Thyroid gland (tissue), 4 donors: ENCODE data around the gene KLK5. TPM values are rescaled to one million over a fixed set of nuclear protein-coding genes. Genes with fewer than 3 reads are reported as not detected.

Experiments used
- DNase-seq, 2 donors: peaks; one replicate each; pipeline ENCODE4 v3.0.0-alpha.2; 2019
- H3K27ac ChIP-seq, 3 donors: fragments of 200-600 bp; sonication (generic); 1 replicate in 2 of 3; 2 replicates in 1 of 3; pipeline ENCODE4 v1.5.1; 2016 to 2019; ENCODE audit warnings: mild to moderate bottlenecking in 1 of 3, moderate library complexity in 1 of 3
- H3K27me3 ChIP-seq: fragments of 200-600 bp; sonication (generic); one replicate; pipeline ENCODE4 v1.5.1; 2019
- H3K36me3 ChIP-seq, 2 donors: fragments of 200-600 bp; sonication (generic); one replicate each; pipeline ENCODE4 v1.5.1; 2016 to 2019
- H3K4me1 ChIP-seq, 2 donors: fragments of 200-600 bp; sonication (generic); one replicate each; pipeline ENCODE4 v1.5.1; 2017 to 2019
- H3K4me3 ChIP-seq, 3 donors: fragments of 200-600 bp; sonication (generic); replicated peaks in 1 of 3; 1 replicate in 2 of 3; 2 replicates in 1 of 3; pipeline ENCODE4 v1.5.1; 2016; ENCODE audit warnings: mild to moderate bottlenecking in 1 of 3
- H3K9me3 ChIP-seq: fragments of 200-600 bp; sonication (generic); one replicate; pipeline ENCODE4 v1.5.1; 2017
- POLR2A ChIP-seq, 2 donors: fragments of 450-650 bp; IDR thresholded peaks; one replicate each; pipeline ENCODE4 v1.6.1; 2017; ENCODE audit warnings: antibody characterized with exemption in 2 of 2, mild to moderate bottlenecking in 2 of 2, moderate library complexity in 1 of 2
- WGBS, 2 donors: methylation state at CpG; one replicate each; pipeline ENCODE4 v1.1.5; 2017; 5-methylcytosine and 5-hydroxymethylcytosine counted together
- intact Hi-C: fragments of 100-400 bp; cut with DNase I; formaldehyde crosslinking; loops from one replicate; pipeline ENCODE4 v1.15.1; 2023
- total RNA-seq, 4 donors: library from RNA; depleted of rRNA; stranded (reverse); fragments of >200 nt; gene quantifications; one replicate each; pipeline ENCODE4 v1.2.3, GENCODE V29; 2016
- TF ChIP-seq, protein P1 (sequence below), 6 experiments: fragments of 200-600 bp in 3 of 6; fragments of 450-650 bp in 3 of 6; sonication (generic) in 3 of 6; IDR thresholded peaks; one replicate each; pipeline ENCODE4 v1.5.1; 2016 to 2019; ENCODE audit warnings: antibody characterized with exemption in 6 of 6, mild to moderate bottlenecking in 2 of 6, inconsistent platforms in 1 of 6, moderate library complexity in 1 of 6

KLK5 gene
- total RNA-seq, 4 donors from 2014 or later, result 0.44 TPM; not detected in 3

DNA sequence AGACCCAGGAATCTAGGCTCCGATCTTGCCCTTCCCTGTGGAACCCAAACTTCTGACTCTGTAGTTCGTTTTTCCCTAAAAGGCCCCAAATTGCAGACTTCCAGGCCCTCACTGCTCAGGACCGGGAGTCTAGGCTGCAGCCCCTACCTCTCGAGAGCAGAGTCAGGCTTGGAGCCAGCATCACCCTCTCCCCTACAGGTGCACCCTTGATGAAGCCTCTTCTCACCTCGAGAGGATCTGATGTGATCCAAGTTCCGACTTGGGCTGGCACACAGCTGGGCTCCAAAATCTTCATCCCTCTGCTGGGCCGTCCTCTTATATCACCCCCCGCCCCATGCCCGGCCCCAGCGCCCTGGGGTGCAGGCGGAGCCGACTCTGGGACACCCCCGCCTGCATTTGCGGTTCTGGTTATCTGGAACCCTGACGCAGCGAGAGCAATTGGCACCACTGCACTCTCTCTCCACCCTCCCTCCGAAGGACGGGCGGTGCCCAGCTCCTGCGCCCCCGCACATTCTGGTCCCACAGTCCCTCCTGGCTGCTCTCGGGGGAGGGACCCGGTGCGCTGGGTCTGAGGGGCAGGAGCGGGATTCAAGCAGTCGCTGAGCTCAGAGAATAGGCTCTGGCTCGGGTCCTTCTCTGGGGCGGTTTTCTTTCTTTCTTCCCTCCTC is 30.9 kb upstream of the KLK5 start, which contains the start of gene KLK7:
Gene KLK7, minus strand, starts transcription at position 293 of the 668 bp plus-strand sequence. CDS start 1,518 bp downstream, outside the sequence.
- no peaks in the 10 kb centered on the region for H3K27me3 ChIP-seq
- intact Hi-C loops, result no loop called here
- DNase-seq, result no peak
- no peaks in the 10 kb centered on the region for H3K9me3 ChIP-seq
- 12 to 24% methylated on average over 16 to 28 of the region's 28 CpGs for WGBS, 2 donors
- H3K4me3 ChIP-seq, result no peak within 1 kb of the TSS
- H3K27ac ChIP-seq, result no peak within 1 kb of the TSS
- TF ChIP-seq POLR2A (IDR thresholded peaks at IDR 0.05), result no peak
- TF ChIP-seq, protein P1, sequence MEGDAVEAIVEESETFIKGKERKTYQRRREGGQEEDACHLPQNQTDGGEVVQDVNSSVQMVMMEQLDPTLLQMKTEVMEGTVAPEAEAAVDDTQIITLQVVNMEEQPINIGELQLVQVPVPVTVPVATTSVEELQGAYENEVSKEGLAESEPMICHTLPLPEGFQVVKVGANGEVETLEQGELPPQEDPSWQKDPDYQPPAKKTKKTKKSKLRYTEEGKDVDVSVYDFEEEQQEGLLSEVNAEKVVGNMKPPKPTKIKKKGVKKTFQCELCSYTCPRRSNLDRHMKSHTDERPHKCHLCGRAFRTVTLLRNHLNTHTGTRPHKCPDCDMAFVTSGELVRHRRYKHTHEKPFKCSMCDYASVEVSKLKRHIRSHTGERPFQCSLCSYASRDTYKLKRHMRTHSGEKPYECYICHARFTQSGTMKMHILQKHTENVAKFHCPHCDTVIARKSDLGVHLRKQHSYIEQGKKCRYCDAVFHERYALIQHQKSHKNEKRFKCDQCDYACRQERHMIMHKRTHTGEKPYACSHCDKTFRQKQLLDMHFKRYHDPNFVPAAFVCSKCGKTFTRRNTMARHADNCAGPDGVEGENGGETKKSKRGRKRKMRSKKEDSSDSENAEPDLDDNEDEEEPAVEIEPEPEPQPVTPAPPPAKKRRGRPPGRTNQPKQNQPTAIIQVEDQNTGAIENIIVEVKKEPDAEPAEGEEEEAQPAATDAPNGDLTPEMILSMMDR (IDR thresholded peaks at IDR 0.05), result no peak
- H3K36me3 ChIP-seq, result no peaks in the 10 kb centered on the region
- no peaks in the 10 kb centered on the region for H3K4me1 ChIP-seq

DNA sequence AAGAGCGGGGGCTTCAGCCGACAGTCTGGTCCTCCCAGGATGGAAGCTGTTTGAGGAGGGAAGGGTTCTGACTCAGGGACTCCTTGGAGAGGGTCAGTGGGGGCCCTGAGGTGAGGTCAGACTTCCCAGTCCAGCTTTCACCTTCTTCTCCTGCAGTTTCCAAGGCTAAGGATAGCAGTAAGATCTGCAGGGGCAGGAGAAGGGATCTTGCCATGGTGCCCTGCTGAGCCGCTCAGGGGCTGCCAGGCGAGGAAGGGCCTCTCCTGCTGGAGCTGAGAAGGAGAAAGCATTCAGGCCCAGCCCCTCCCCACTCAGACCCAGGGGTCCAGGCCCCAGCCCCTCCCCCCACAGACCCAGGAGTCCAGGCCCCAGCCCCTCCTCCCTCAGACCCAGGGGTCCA is 29.3 kb upstream of the KLK5 start:
- no peaks in the 10 kb centered on the region for H3K9me3 ChIP-seq
- no peaks in the 10 kb centered on the region for H3K27me3 ChIP-seq
- TF ChIP-seq, protein P1 (IDR thresholded peaks at IDR 0.05), result no peak
- TF ChIP-seq POLR2A (IDR thresholded peaks at IDR 0.05), result no peak
- H3K4me3 ChIP-seq, result no peak overlapping the region
- H3K4me1 ChIP-seq, result no peaks in the 10 kb centered on the region
- intact Hi-C loops, result no loop called here
- no peaks in the 10 kb centered on the region for H3K36me3 ChIP-seq
- 77 to 86% methylated on average over 4 of the region's 4 CpGs for WGBS, 2 donors
- no peak overlapping the region for H3K27ac ChIP-seq
- DNase-seq, result no peak

DNA sequence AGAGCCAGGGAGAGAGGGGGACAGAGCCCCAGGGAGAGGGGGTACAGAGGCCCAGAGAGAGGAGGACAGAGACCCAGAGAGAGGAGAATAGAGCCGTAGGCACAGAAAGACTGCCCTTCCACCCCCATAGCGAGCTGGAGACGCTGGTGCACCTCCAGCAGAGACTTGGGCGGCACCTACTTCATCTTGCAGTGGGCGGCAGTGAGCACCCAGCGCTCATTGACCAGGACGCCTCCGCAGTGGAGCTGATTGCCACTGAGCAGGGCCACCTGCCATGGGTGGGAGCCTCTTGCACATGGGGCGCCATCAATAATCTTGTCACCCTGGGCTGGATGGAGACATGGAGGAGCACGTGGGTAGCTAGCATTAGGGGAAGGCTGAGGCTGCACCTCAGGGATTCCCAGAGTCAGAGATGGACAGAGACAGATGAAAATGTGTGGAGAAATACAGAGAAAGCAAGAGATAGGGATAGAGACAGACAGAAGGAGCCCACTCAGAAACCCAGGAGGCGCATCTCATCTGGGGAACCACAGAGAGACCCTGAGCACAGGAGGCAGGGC is 28.8 kb upstream of the KLK5 start:
- TF ChIP-seq, protein P1 (IDR thresholded peaks at IDR 0.05), result no peak
- TF ChIP-seq POLR2A (IDR thresholded peaks at IDR 0.05), result no peak
- Histone ChIP-seq H3K9me3 (no peaks in the 10 kb centered on the region), H3K36me3 (no peaks in the 10 kb centered on the region), H3K27ac (no peak overlapping the region), H3K4me3 (no peak overlapping the region), H3K4me1 (no peaks in the 10 kb centered on the region), H3K27me3 (no peaks in the 10 kb centered on the region)
- no peak for DNase-seq
- intact Hi-C loops, result no loop called here
- 53 to 73% methylated on average over 10 to 11 of the region's 11 CpGs for WGBS, 2 donors

DNA sequence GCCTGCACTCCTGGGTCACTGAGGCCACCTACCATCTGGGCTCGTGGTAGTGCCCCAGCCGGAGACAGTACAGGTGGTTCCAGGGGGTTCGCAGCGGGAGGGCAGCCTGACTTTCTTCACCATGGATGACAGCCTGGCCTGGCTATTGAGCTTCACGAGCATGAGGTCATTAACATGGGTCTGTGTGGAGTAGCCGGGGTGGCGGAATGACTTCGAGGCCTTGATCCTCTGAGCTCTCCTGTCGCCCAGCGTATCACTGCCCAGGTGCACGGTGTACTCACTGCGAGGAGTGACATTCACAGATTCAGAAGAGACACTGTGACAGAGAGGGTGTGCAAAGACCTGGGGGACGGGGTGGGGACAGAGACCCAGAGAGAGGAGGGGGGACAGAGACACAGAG is 27.4 kb upstream of the KLK5 start:
- Histone ChIP-seq H3K9me3 (no peaks in the 10 kb centered on the region), H3K27ac (no peak overlapping the region), H3K4me3 (no peak overlapping the region), H3K36me3 (no peaks in the 10 kb centered on the region), H3K4me1 (no peaks in the 10 kb centered on the region), H3K27me3 (no peaks in the 10 kb centered on the region)
- intact Hi-C loops, result no loop called here
- TF ChIP-seq POLR2A (IDR thresholded peaks at IDR 0.05), result no peak
- TF ChIP-seq, protein P1 (IDR thresholded peaks at IDR 0.05), result no peak
- no peak for DNase-seq
- 48 to 64% methylated on average over 7 to 13 of the region's 13 CpGs for WGBS, 2 donors

DNA sequence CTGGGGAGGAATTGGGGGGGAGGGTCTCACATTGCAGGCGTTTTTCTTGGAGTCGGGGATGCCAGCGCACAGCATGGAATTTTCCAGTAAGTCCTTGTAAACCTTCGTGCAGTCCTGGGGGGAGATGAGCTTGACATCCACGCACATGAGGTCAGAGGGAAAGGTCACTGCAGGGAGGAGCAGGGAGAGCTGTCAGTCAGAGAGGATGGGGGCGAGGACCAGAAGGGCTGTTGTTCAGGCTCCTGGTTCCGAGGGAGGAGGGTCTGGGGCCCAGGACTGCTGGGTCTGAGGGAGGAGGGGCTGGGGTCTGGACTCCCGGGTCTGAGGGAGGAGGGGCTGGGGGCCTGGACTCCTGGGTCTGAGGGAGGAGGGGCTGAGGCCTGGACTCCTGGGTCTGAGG is 26.9 kb upstream of the KLK5 start:
- H3K4me1 ChIP-seq, result no peaks in the 10 kb centered on the region
- H3K9me3 ChIP-seq, result no peaks in the 10 kb centered on the region
- H3K36me3 ChIP-seq, result no peaks in the 10 kb centered on the region
- no peak for TF ChIP-seq POLR2A (IDR thresholded peaks at IDR 0.05)
- TF ChIP-seq, protein P1 (IDR thresholded peaks at IDR 0.05), result no peak
- no peak overlapping the region for H3K27ac ChIP-seq
- no peaks in the 10 kb centered on the region for H3K27me3 ChIP-seq
- no peak overlapping the region for H3K4me3 ChIP-seq
- DNase-seq, result no peak
- intact Hi-C loops, result no loop called here
- WGBS, 2 donors, result 58 to 63% methylated on average over 7 to 8 of the region's 8 CpGs
